Activated T-helper 2 cell treated with anti-CD3 and anti-CD28 coated beads, Interferon-gamma antibody, Interleukin-2, Interleukin-4, amounts not matched to agents 10 μg/mL and 5 μg/mL and 100 μg/mL, durations not matched to agents 14 hours and 24 hours and 36 hours (primary cell): ENCODE data around the gene IDI1. TPM values are rescaled to one million over a fixed set of nuclear protein-coding genes. Genes with fewer than 3 reads are reported as not detected.

ENCODE experiments used
- DNase-seq: peaks from one replicate; pipeline ENCODE4 v3.0.0; 2021; ENCODE audit warnings: low spot score
- H3K27ac Mint-ChIP-seq: one replicate; pipeline ENCODE4 v1.8.0; 2021; ENCODE audit warnings: mixed read lengths
- H3K27me3 Mint-ChIP-seq: one replicate; pipeline ENCODE4 v1.8.0; 2021; ENCODE audit warnings: low read depth, mixed read lengths
- H3K36me3 Mint-ChIP-seq: one replicate; pipeline ENCODE4 v1.8.0; 2021; ENCODE audit warnings: low read depth, mixed read lengths
- H3K4me1 Mint-ChIP-seq: one replicate; pipeline ENCODE4 v1.8.0; 2021; ENCODE audit warnings: low read depth, mixed read lengths
- H3K4me3 Mint-ChIP-seq: one replicate; pipeline ENCODE4 v1.8.0; 2021; ENCODE audit warnings: low read depth, mild to moderate bottlenecking, moderate library complexity, mixed read lengths
- H3K9me3 Mint-ChIP-seq: one replicate; pipeline ENCODE4 v1.8.0; 2021; ENCODE audit warnings: mixed read lengths
- intact Hi-C: fragments of 100-400 bp; cut with micrococcal nuclease; formaldehyde crosslinking; loops from one replicate; pipeline ENCODE4 v1.15.1; 2023
- total RNA-seq: library from RNA; stranded (reverse); gene quantifications from 2 replicates; pipeline ENCODE4 v1.2.3, GENCODE V29; 2022

Gene IDI1
- total RNA-seq, 1 donor from 2014 or later, result 89.6 TPM

DNA sequence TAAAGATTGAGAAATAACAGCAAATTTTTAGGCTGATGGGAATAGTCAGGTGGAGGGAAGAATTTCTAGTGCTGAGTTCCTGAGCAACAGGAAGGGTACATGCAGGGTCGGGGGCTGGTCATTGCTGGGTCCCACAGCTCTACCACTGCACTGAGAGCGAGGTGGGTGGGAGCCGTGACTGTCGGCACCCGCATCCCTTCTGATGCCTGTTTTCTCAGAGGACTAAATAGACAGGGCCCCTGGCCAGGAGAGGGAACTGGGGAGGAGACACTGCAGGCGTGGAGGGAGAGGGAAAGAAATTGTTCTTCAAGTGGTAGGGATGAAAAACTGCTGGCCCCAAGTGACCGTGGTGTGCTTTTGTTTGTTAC is 53.4 kb downstream of the IDI1 start:
- no peaks in the 10 kb centered on the region for H3K9me3 Mint-ChIP-seq
- H3K4me3 Mint-ChIP-seq, result no peak overlapping the region
- no peak for DNase-seq
- peaks cover 86% of the 10 kb centered on the region for H3K36me3 Mint-ChIP-seq
- H3K27ac Mint-ChIP-seq, result peak overlapping the region; percentile 14
- intact Hi-C loops, result no loop called here
- peaks cover 6% of the 10 kb centered on the region for H3K4me1 Mint-ChIP-seq
- no peaks in the 10 kb centered on the region for H3K27me3 Mint-ChIP-seq

DNA sequence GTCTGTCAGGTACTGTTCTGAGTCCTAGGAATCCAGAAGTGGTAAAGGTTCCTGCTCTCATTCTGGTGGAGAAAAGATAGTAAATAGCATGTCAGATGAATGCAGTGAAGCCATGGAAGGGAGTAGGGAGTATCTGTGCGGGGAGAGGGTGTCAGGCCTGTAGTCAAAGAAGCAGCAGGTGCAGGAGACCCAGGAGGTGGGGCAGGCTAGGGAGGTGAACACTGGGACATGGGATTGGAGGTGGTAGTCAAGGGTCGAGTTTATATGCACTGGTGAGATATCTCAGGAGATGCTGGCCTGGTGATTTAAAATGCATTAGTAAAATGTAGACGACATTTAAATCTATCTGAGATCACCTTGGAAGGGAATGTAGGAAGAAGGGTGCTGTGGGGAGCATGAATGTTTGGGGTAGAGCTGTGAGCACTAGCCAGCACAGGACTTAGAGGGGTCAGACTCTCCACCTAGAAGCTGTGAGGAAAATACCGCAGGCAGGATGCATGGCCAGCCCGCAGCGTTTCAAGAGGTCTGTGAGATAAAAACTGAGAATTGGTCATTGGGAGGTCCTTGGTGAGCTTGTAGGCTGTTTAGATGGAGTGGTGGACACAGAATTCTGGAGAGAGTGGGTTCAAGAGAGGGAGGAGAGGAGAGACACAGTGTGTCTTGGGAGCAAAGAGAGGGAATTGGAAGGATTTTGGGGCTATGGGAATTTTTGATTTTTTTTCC is 53.9 kb downstream of the IDI1 start:
- DNase-seq, result no peak
- Mint-ChIP-seq H3K9me3 (no peaks in the 10 kb centered on the region), H3K36me3 (peaks cover 86% of the 10 kb centered on the region), H3K27me3 (no peaks in the 10 kb centered on the region), H3K4me1 (peaks cover 9% of the 10 kb centered on the region), H3K27ac (peak overlapping the region; percentile 14), H3K4me3 (no peak overlapping the region)
- intact Hi-C loops, result no loop called here

DNA sequence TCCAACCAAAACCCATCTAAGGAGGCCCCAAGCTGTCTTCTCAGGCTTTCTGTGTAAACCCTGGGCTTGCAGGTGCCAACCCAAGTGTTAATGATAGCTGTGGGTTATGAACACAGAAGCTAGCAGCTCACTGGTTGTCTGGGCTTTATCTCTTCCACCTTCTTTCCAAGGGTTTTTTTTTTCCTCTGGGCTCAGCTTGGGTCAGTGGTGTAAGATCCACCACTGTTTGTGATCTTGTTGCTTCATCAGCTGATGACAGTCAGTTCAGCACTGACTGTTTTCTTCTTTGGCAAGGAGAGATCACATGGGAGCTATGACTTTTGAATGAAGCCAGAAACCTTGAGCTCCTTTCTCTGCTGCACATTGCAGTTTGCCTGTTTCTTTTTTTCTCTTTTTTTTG is 56.0 kb downstream of the IDI1 start:
- Mint-ChIP-seq H3K4me3 (no peak overlapping the region), H3K27ac (no peak overlapping the region), H3K36me3 (peaks cover 85% of the 10 kb centered on the region), H3K27me3 (no peaks in the 10 kb centered on the region), H3K4me1 (peaks cover 17% of the 10 kb centered on the region), H3K9me3 (no peaks in the 10 kb centered on the region)
- no peak for DNase-seq
- intact Hi-C loops, result no loop called here

DNA sequence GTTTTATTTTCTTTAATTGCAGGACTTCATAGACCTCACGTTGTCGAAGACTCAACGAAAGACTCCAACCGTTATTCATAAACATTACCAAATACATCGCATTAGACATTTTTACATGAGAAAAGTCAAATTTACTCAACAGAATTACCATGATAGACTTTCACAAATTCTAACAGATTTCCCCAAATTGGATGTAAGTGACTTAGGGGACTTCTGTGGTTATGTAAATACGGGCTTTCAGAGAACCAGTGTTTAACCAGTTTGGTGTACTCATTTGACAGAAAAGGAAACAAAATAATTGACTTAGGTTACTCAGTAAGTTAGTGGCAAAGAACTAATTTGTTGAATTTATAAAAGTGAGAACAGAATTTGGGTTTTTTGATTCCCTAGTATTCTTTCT is 56.5 kb downstream of the IDI1 start:
- H3K9me3 Mint-ChIP-seq, result no peaks in the 10 kb centered on the region
- no peak for DNase-seq
- H3K27ac Mint-ChIP-seq, result no peak overlapping the region
- peaks cover 81% of the 10 kb centered on the region for H3K36me3 Mint-ChIP-seq
- no peak overlapping the region for H3K4me3 Mint-ChIP-seq
- no peaks in the 10 kb centered on the region for H3K27me3 Mint-ChIP-seq
- intact Hi-C loops, result no loop called here
- peaks cover 17% of the 10 kb centered on the region for H3K4me1 Mint-ChIP-seq

DNA sequence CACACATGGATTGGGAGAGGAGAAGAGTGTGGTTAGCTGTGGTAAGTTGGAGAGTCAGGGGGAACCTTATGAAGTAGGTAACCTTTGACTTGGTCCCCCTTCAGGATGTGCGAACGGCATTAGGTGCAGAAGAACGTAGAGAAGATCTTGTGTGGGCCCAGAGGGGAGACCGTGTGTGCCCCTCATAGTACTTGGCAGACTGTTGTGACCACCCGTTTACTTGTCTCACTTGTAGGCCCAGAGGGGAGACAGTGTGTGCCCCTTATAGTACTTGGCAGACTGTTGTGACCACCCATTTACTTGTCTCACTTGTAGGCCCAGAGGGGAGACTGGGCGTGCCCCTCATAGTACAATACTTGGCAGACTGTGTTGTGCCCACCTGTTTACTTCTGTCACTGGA is 58.1 kb downstream of the IDI1 start:
- H3K9me3 Mint-ChIP-seq, result no peaks in the 10 kb centered on the region
- peaks cover 67% of the 10 kb centered on the region for H3K36me3 Mint-ChIP-seq
- peak overlapping the region; percentile 47 for H3K4me3 Mint-ChIP-seq
- intact Hi-C loops, result no loop called here
- no peaks in the 10 kb centered on the region for H3K27me3 Mint-ChIP-seq
- H3K27ac Mint-ChIP-seq, result peak overlapping the region; percentile 26
- no peak for DNase-seq
- H3K4me1 Mint-ChIP-seq, result peaks cover 22% of the 10 kb centered on the region

Other genes with a start within 250 kb of the IDI1 start
- gene LARP4B, start 117.4 kb downstream of the IDI1 start, total RNA-seq, result 137 and 152 TPM in 2 replicates
- 134 and 135 TPM in 2 replicates for gene GTPBP4, start 60.7 kb downstream of the IDI1 start, total RNA-seq
- not detected in 2 replicates for gene IDI2, start 23.3 kb downstream of the IDI1 start, total RNA-seq
- 17.0 and 18.9 TPM in 2 replicates for gene WDR37, start 7.3 kb upstream of the IDI1 start, total RNA-seq